Smooth muscle cell (in vitro differentiated cells): ENCODE measurements around the gene RASA2. TPM values are rescaled to one million over a fixed set of nuclear protein-coding genes. Genes with fewer than 3 reads are reported as not detected.

Experiments used
- DNase-seq: peaks from one replicate; lab custom pipeline; 2025; ENCODE audit not compliant: unreplicated experiment; lab: John Stamatoyannopoulos, UW
- H2AFZ ChIP-seq: fragments of 200-600 bp; sonication (generic); 2 replicates; pipeline ENCODE4 v1.6.0; 2016; ENCODE audit warnings: antibody characterized with exemption, low read depth, mild to moderate bottlenecking
- H3F3A ChIP-seq: fragments of 200-600 bp; sonication (generic); 2 replicates; pipeline ENCODE4 v1.6.0; 2017; ENCODE audit warnings: antibody characterized with exemption, low read depth
- H3K27ac ChIP-seq: fragments of 200-600 bp; sonication (generic); 2 replicates; pipeline ENCODE4 v1.5.1; 2016; ENCODE audit warnings: low read depth, mild to moderate bottlenecking
- H3K27me3 ChIP-seq: fragments of 200-600 bp; sonication (generic); 2 replicates; pipeline ENCODE4 v1.6.1; 2016; ENCODE audit warnings: low read depth, mild to moderate bottlenecking
- H3K36me3 ChIP-seq: fragments of 200-600 bp; sonication (generic); 2 replicates; pipeline ENCODE4 v1.5.1; 2016; ENCODE audit warnings: low read depth
- H3K4me1 ChIP-seq: fragments of 200-600 bp; sonication (generic); 2 replicates; pipeline ENCODE4 v1.5.1; 2016; ENCODE audit warnings: low read depth
- H3K4me2 ChIP-seq: fragments of 200-600 bp; sonication (generic); 2 replicates; pipeline ENCODE4 v1.6.0; 2016; ENCODE audit warnings: mild to moderate bottlenecking
- H3K4me3 ChIP-seq: fragments of 200-600 bp; sonication (generic); 2 replicates; pipeline ENCODE4 v1.5.1; 2016; ENCODE audit warnings: mild to moderate bottlenecking
- H3K79me2 ChIP-seq: fragments of 200-600 bp; sonication (generic); 2 replicates; pipeline ENCODE4 v1.6.0; 2016; ENCODE audit warnings: low read depth, mild to moderate bottlenecking
- H3K9ac ChIP-seq: fragments of 200-600 bp; sonication (generic); 2 replicates; pipeline ENCODE4 v1.6.0; 2016; ENCODE audit warnings: low read depth
- H3K9me3 ChIP-seq: fragments of 200-600 bp; sonication (generic); replicated peaks from 2 replicates; pipeline ENCODE4 v1.5.1; 2016; ENCODE audit warnings: low read depth
- H4K20me1 ChIP-seq: fragments of 200-600 bp; sonication (generic); 2 replicates; pipeline ENCODE4 v1.6.0; 2016; ENCODE audit warnings: low read depth
- WGBS: methylation state at CpG from one replicate; pipeline ENCODE4 v1.1.7; 2016; ENCODE audit warnings: low lambda C conversion rate; 5-methylcytosine and 5-hydroxymethylcytosine counted together
- polyA plus RNA-seq: library from polyadenylated mRNA; unstranded; fragments of >200 nt; fragmentation: Nextera tagmentation; extraction: Ambion mirVana; gene quantifications from 2 replicates; pipeline ENCODE4 v1.2.1, GENCODE V29; 2016
- total RNA-seq: library from RNA; depleted of rRNA; stranded (reverse); fragments of >200 nt; gene quantifications from 2 replicates; pipeline ENCODE4 v1.2.3, GENCODE V29; 2014
- TF ChIP-seq, protein P1 (sequence below): fragments of 200-600 bp; sonication (generic); IDR thresholded peaks from 2 replicates; pipeline ENCODE4 v1.5.1; 2017; ENCODE audit warnings: borderline replicate concordance, mild to moderate bottlenecking, antibody characterized with exemption; ENCODE audit not compliant: insufficient read depth, poor library complexity, severe bottlenecking

The RASA2 gene
- total and polyA plus RNA-seq, 2 experiments from 2014 or later = 4.9 to 20.0 TPM

DNA sequence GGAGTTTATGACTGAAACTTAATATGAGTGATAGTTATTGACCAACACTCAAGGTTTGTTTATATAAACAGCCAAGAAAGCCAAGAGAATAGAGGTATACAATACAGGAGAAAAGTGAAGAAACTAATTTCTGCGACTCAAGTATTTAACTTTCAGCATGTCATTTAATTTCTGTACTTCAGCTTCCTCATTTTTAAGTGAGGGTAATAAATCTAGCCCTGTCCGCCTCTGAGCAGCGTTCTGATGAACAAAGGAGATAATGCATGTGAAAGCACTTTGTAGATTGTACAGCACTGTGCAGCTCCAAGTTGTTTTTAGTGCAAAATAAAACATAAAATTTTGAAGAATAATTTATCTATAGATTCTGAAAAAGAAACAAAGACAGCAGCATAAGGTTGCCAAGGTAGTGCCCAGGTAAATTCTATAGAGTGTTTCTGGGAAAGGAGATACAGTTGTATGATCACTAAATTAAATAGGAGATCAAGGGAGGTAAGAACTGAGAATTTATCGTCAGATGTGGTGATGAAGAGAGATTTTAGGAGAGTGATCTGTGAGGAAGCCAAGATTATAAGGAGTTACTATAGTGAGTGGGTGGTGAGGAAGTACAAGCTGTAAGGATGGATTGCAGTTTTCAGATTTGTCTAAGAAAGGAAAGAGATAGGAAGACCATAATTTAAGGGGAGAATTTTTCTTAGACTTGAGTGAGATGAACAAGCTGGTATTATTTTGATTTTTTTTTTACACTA lies 71.3 kb downstream of the RASA2 start:
- no peak for DNase-seq
- no peaks in the 10 kb centered on the region for H3K27me3 ChIP-seq
- TF ChIP-seq, protein P1, sequence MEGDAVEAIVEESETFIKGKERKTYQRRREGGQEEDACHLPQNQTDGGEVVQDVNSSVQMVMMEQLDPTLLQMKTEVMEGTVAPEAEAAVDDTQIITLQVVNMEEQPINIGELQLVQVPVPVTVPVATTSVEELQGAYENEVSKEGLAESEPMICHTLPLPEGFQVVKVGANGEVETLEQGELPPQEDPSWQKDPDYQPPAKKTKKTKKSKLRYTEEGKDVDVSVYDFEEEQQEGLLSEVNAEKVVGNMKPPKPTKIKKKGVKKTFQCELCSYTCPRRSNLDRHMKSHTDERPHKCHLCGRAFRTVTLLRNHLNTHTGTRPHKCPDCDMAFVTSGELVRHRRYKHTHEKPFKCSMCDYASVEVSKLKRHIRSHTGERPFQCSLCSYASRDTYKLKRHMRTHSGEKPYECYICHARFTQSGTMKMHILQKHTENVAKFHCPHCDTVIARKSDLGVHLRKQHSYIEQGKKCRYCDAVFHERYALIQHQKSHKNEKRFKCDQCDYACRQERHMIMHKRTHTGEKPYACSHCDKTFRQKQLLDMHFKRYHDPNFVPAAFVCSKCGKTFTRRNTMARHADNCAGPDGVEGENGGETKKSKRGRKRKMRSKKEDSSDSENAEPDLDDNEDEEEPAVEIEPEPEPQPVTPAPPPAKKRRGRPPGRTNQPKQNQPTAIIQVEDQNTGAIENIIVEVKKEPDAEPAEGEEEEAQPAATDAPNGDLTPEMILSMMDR = no peak
- H3K9me3 ChIP-seq = no peaks in the 10 kb centered on the region
- no peaks in the 10 kb centered on the region for H4K20me1 ChIP-seq
- peak overlapping the region; percentile 28 for H3K27ac ChIP-seq
- no peaks in the 10 kb centered on the region for H3K36me3 ChIP-seq
- no peak overlapping the region for H3K9ac ChIP-seq
- no peaks in the 10 kb centered on the region for H3K79me2 ChIP-seq
- H3F3A ChIP-seq = peaks cover 6% of the 10 kb centered on the region
- H3K4me3 ChIP-seq = no peak overlapping the region
- WGBS = 66% methylated on average over 4 of the region's 4 CpGs
- peak overlapping the region; percentile 0 for H3K4me2 ChIP-seq
- no peak overlapping the region for H2AFZ ChIP-seq
- H3K4me1 ChIP-seq = no peaks in the 10 kb centered on the region

DNA sequence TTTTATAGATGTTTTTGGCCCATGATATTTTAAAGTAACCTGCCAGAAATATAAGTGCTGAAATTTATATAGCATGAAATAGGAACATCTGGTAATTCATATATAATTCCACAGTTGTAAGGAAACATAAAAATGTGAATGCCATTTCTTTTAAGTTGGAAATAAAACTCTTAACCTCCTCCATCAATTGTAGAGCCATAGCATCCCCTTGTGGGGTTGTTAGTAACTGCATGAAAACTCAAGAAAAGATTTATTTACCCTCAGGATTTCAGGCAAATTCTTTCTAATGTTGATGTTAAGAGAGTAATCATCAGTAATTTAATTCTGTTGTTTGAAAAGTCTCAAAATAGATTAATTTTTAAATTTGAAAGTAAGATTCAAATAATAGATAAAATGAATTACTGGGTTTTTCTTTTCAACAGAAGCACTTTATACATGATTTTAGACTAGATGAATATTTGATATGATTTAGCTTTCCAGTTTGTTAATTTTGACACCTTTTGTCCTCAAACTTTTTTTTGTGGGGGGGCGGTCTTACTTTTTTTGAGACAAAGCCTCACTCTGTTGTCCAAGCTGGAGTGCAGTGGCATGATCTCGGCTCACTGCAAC lies 74.7 kb downstream of the RASA2 start:
- Histone ChIP-seq H3K4me2 (no peak overlapping the region), H2AFZ (no peak overlapping the region), H3K79me2 (no peaks in the 10 kb centered on the region), H3K4me3 (no peak overlapping the region), H3K27ac (no peak overlapping the region), H3K36me3 (no peaks in the 10 kb centered on the region), H3K9ac (no peak overlapping the region), H3K27me3 (no peaks in the 10 kb centered on the region), H3F3A (peaks cover 6% of the 10 kb centered on the region), H4K20me1 (no peaks in the 10 kb centered on the region), H3K4me1 (no peaks in the 10 kb centered on the region), H3K9me3 (no peaks in the 10 kb centered on the region)
- DNase-seq = no peak
- TF ChIP-seq, protein P1 = peak; percentile 96
- WGBS = 83% methylated on average over 2 of the region's 2 CpGs

DNA sequence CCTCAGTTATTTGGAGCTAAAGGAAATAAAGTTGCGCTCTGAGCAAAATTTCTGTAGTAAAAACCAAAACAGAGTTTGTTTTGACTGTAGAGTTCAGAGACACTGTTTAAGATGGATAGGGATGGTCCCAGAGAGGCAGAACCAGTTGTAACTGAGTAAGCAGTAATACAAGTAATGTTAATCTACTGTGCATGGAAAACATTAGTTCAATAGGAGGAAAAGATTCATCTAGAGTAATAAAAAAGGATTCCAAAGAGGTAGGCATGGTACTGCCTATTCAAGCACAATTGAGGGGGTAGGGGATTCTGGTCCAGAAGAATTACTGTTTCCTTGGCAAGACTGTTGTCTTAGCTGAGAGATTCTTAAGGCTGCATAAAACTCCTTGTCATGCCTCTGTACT lies 77.4 kb downstream of the RASA2 start:
- H3K27me3 ChIP-seq = no peaks in the 10 kb centered on the region
- no peak overlapping the region for H3K9ac ChIP-seq
- TF ChIP-seq, protein P1 = no peak
- no peaks in the 10 kb centered on the region for H4K20me1 ChIP-seq
- WGBS = 89% methylated on average over 1 of the region's 1 CpG
- no peaks in the 10 kb centered on the region for H3K79me2 ChIP-seq
- no peaks in the 10 kb centered on the region for H3K4me1 ChIP-seq
- no peak overlapping the region for H3K4me3 ChIP-seq
- H3K9me3 ChIP-seq = no peaks in the 10 kb centered on the region
- DNase-seq = no peak
- no peak overlapping the region for H3K4me2 ChIP-seq
- no peaks in the 10 kb centered on the region for H3F3A ChIP-seq
- no peak overlapping the region for H2AFZ ChIP-seq
- no peak overlapping the region for H3K27ac ChIP-seq
- H3K36me3 ChIP-seq = no peaks in the 10 kb centered on the region
